Pancreas (tissue), 10 donors: ENCODE measurements around the gene TEKT3. TPM values are rescaled to one million over a fixed set of nuclear protein-coding genes. Genes with fewer than 3 reads are reported as not detected.

Experiments
- ATAC-seq, 4 donors: fragments of 200-7000 bp; cut with Tn5 transposase; one replicate each; pipeline versions ENCODE4 v1.8.0 to v1.9.1; 2020; ENCODE audit warnings: mild to moderate bottlenecking in 4 of 4, moderate library complexity in 4 of 4
- DNase-seq, 6 donors: peaks; one replicate each; pipeline ENCODE4 v3.0.0-alpha.2; 2020
- FAIRE-seq: peaks from 2 replicates; lab custom pipeline; 2012; peaks lifted over from hg19 to GRCh38; lab: Jason Lieb, UNC
- H3K27ac ChIP-seq, 4 donors: fragments of 200-600 bp; sonication (generic); 1 replicate in 3 of 4; 2 replicates in 1 of 4; pipeline versions ENCODE4 v1.5.0 to v1.8.0; 2020
- H3K27me3 ChIP-seq, 4 donors: fragments of 200-600 bp; one replicate each; pipeline ENCODE4 v1.8.0; 2021
- H3K36me3 ChIP-seq, 3 donors: fragments of 200-600 bp; sonication (generic) in 1 of 3; one replicate each; pipeline versions ENCODE4 v1.5.0 to v1.8.0; 2020 to 2021
- H3K4me1 ChIP-seq, 3 donors: fragments of 200-600 bp; one replicate each; pipeline ENCODE4 v1.8.0; 2021
- H3K4me3 ChIP-seq, 4 donors: fragments of 200-600 bp; sonication (generic) in 2 of 4; one replicate each; pipeline versions ENCODE4 v1.5.0 to v1.8.0; 2020 to 2021
- H3K9me3 ChIP-seq, 4 donors: fragments of 200-600 bp; one replicate each; pipeline ENCODE4 v1.8.0; 2021
- WGBS, 2 donors: extraction: QIAGEN DNeasy Blood & Tissue Kit; methylation state at CpG; one replicate each; pipeline ENCODE4 v1.1.7; 2013; 5-methylcytosine and 5-hydroxymethylcytosine counted together
- intact Hi-C, 3 donors: fragments of 100-400 bp; cut with DNase I; formaldehyde crosslinking; loops; one replicate each; pipeline versions ENCODE4 v1.11.1 to v1.14.2; 2022
- polyA plus RNA-seq, 2 donors: library from polyadenylated mRNA; stranded (reverse); fragments of 200-250 nt; gene quantifications; one replicate each; pipeline ENCODE4 v1.2.3, GENCODE V29; 2013
- total RNA-seq, 6 donors: library from RNA; stranded (reverse); fragmentation: NEBNext Ultra II Directional in 4 of 6; extraction: Animal tissue kit (Norgen Biotek cat#: 25700) in 4 of 6; gene quantifications; one replicate each; pipeline versions ENCODE4 v1.2.1 to v1.2.4, GENCODE V29; 2021 to 2023
- TF ChIP-seq, protein P1 (sequence below), 4 donors: fragments of 200-600 bp; sonication (generic) in 3 of 4; IDR thresholded peaks; one replicate each; pipeline versions ENCODE4 v1.5.0 to v1.8.0; 2021; ENCODE audit warnings: antibody characterized with exemption in 4 of 4
- donor health status: healthy with polysubstance abuse.
- donor health status: DM: no; HTN: no; CAD: no; lungs with moderate emphysema.
- donor health status: DM: no; HTN: no; CAD: no.
- donor health status: control.
- donor health status: control.
- donor health status: Bipolar disorder and iron deficiency.
- donor health status: DM: yes; HTN: yes; CAD: no.
- donor health status: DM: no; HTN: no; CAD: no.
- donor health status: DM: no; HTN: no; CAD: no.
- donor health status: DM: yes; HTN: yes; CAD: no.

Gene TEKT3
- total and polyA plus RNA-seq, 8 donors: 0.23 to 2.7 (median 0.43) TPM; not detected in 3

GRCh38 chr17:15255713-15256454, 85.5 kb downstream of the TEKT3 start:
- 77 to 79% methylated on average over 13 of the region's 13 CpGs for WGBS, 2 donors
- TF ChIP-seq, protein P1, sequence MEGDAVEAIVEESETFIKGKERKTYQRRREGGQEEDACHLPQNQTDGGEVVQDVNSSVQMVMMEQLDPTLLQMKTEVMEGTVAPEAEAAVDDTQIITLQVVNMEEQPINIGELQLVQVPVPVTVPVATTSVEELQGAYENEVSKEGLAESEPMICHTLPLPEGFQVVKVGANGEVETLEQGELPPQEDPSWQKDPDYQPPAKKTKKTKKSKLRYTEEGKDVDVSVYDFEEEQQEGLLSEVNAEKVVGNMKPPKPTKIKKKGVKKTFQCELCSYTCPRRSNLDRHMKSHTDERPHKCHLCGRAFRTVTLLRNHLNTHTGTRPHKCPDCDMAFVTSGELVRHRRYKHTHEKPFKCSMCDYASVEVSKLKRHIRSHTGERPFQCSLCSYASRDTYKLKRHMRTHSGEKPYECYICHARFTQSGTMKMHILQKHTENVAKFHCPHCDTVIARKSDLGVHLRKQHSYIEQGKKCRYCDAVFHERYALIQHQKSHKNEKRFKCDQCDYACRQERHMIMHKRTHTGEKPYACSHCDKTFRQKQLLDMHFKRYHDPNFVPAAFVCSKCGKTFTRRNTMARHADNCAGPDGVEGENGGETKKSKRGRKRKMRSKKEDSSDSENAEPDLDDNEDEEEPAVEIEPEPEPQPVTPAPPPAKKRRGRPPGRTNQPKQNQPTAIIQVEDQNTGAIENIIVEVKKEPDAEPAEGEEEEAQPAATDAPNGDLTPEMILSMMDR (IDR thresholded peaks at IDR 0.05): no peak
- no peak for FAIRE-seq
- Histone ChIP-seq H3K4me1 (peaks cover under 1 to 6% (median 5%) of the 10 kb centered on the region in 3 donors), H3K27me3 (no peaks in the 10 kb centered on the region), H3K9me3 (no peaks in the 10 kb centered on the region), H3K36me3 (no peaks in the 10 kb centered on the region), H3K27ac (no peak overlapping the region), H3K4me3 (no peak overlapping the region)
- no peak for ATAC-seq
- no peak for DNase-seq
- intact Hi-C loops: loop anchor here in 2 of 3 donors (10.0 kb wide), 2 partner anchors 149 to 259 kb away; no protein-coding TSS in a partner anchor

Other genes starting within 250 kb of the TEKT3 start
- gene PMP22, start 76.3 kb downstream of the TEKT3 start, total RNA-seq: 10 to 100 TPM in 3 of 6 donors, 1 to 10 TPM in 3; 5.8 to 24.8 (median 10.5) TPM
- gene PMP22, start 76.3 kb downstream of the TEKT3 start, polyA plus RNA-seq: 10 to 100 TPM in 1 of 2 donors, 1 to 10 TPM in 1; 6.7 to 13.9 TPM
- 10 to 100 TPM in 1 of 6 donors, 1 to 10 TPM in 5; 1.8 to 10.3 (median 6.2) TPM for gene CDRT4, start 126.0 kb upstream of the TEKT3 start, total RNA-seq
- 10 to 100 TPM; 20.9 to 31.6 TPM for gene CDRT4, start 126.0 kb upstream of the TEKT3 start, polyA plus RNA-seq
- gene TVP23C, start 221.9 kb upstream of the TEKT3 start, total RNA-seq: 10 to 100 TPM in 2 of 6 donors, 1 to 10 TPM in 4; 5.3 to 16.8 (median 8.5) TPM
- gene TVP23C, start 221.9 kb upstream of the TEKT3 start, polyA plus RNA-seq: 1 to 10 TPM; 7.0 to 7.3 TPM